CD4-positive, alpha-beta memory T cell (primary cell): ENCODE data around the gene PPP6R2. TPM values are rescaled to one million over a fixed set of nuclear protein-coding genes. Genes with fewer than 3 reads are reported as not detected.

ENCODE experiments used
- CTCF ChIA-PET: fragments of 350-600 bp; sonication (Branson Sonifier 250); formaldehyde crosslinking; loops from one replicate; lab custom pipeline; 2021; ENCODE audit warnings: inconsistent platforms; ENCODE audit not compliant: partially characterized antibody; lab: Charles Lee
- POLR2A ChIA-PET: fragments of 350-600 bp; sonication (Branson Sonifier 250); formaldehyde crosslinking; loops from one replicate; lab custom pipeline; 2021; ENCODE audit not compliant: partially characterized antibody; lab: Charles Lee
- DNase-seq, 5 donors: peaks; one replicate each; pipeline versions ENCODE4 v3.0.0 to v3.0.0-alpha.2; 2020 to 2022; ENCODE audit warnings: mixed read lengths in 1 of 5
- H3K27ac ChIP-seq: one replicate; pipeline ENCODE4 v1.7.0; 2013; ENCODE audit warnings: low read depth, low read length
- H3K27me3 ChIP-seq: 2 replicates; pipeline ENCODE4 v1.7.0; 2013; ENCODE audit warnings: mild to moderate bottlenecking, low read length, moderate library complexity; ENCODE audit not compliant: insufficient read depth
- H3K36me3 ChIP-seq: 2 replicates; pipeline ENCODE4 v1.7.0; 2013; ENCODE audit warnings: mild to moderate bottlenecking, low read length, moderate library complexity; ENCODE audit not compliant: insufficient read depth
- H3K4me1 ChIP-seq: 2 replicates; pipeline ENCODE4 v1.7.0; 2013; ENCODE audit warnings: mild to moderate bottlenecking, low read length, moderate library complexity; ENCODE audit not compliant: insufficient read depth
- H3K4me3 ChIP-seq, 2 donors: one replicate each; pipeline ENCODE4 v1.7.0; 2013; ENCODE audit warnings: low read length in 2 of 2, mild to moderate bottlenecking in 1 of 2
- H3K9me3 ChIP-seq, 2 donors: one replicate each; pipeline ENCODE4 v1.7.0; 2013; ENCODE audit warnings: low read length in 2 of 2, control low read depth in 1 of 2; ENCODE audit not compliant: control insufficient read depth in 1 of 2
- H3K27ac Mint-ChIP-seq, 7 donors: one replicate each; pipeline ENCODE4 v1.8.0; 2020 to 2021; ENCODE audit warnings: mixed read lengths in 7 of 7, mild to moderate bottlenecking in 6 of 7, inconsistent platforms in 3 of 7, moderate library complexity in 3 of 7
- H3K27me3 Mint-ChIP-seq, 2 donors: one replicate each; pipeline ENCODE4 v1.8.0; 2020 to 2021; ENCODE audit warnings: mixed read lengths in 2 of 2
- H3K36me3 Mint-ChIP-seq, 2 donors: one replicate each; pipeline ENCODE4 v1.8.0; 2020 to 2021; ENCODE audit warnings: mixed read lengths in 2 of 2, inconsistent platforms in 1 of 2, mild to moderate bottlenecking in 1 of 2
- H3K4me1 Mint-ChIP-seq, 4 donors: one replicate each; pipeline ENCODE4 v1.8.0; 2020 to 2021; ENCODE audit warnings: mixed read lengths in 4 of 4, mild to moderate bottlenecking in 1 of 4
- H3K4me3 Mint-ChIP-seq, 8 donors: one replicate each; pipeline ENCODE4 v1.8.0; 2020 to 2021; ENCODE audit warnings: mixed read lengths in 8 of 8, mild to moderate bottlenecking in 7 of 8, moderate library complexity in 6 of 8, inconsistent platforms in 3 of 8
- H3K9me3 Mint-ChIP-seq, 8 donors: one replicate each; pipeline ENCODE4 v1.8.0; 2020 to 2021; ENCODE audit warnings: mixed read lengths in 8 of 8, mild to moderate bottlenecking in 5 of 8, inconsistent platforms in 3 of 8, moderate library complexity in 1 of 8
- intact Hi-C: fragments of 100-400 bp; cut with micrococcal nuclease; formaldehyde crosslinking; loops from one replicate; pipeline ENCODE4 v1.15.1; 2023
- polyA plus RNA-seq, 2 donors: library from polyadenylated mRNA; unstranded; fragments of 300-500 nt; fragmentation: Illumina TruSeq; gene quantifications; one replicate each; pipeline ENCODE4 v1.2.3, GENCODE V29; 2021
- total RNA-seq, 2 experiments: library from RNA; stranded (reverse); gene quantifications; one replicate each; pipeline ENCODE4 v1.2.3, GENCODE V29; 2021

PPP6R2 gene, protein sequence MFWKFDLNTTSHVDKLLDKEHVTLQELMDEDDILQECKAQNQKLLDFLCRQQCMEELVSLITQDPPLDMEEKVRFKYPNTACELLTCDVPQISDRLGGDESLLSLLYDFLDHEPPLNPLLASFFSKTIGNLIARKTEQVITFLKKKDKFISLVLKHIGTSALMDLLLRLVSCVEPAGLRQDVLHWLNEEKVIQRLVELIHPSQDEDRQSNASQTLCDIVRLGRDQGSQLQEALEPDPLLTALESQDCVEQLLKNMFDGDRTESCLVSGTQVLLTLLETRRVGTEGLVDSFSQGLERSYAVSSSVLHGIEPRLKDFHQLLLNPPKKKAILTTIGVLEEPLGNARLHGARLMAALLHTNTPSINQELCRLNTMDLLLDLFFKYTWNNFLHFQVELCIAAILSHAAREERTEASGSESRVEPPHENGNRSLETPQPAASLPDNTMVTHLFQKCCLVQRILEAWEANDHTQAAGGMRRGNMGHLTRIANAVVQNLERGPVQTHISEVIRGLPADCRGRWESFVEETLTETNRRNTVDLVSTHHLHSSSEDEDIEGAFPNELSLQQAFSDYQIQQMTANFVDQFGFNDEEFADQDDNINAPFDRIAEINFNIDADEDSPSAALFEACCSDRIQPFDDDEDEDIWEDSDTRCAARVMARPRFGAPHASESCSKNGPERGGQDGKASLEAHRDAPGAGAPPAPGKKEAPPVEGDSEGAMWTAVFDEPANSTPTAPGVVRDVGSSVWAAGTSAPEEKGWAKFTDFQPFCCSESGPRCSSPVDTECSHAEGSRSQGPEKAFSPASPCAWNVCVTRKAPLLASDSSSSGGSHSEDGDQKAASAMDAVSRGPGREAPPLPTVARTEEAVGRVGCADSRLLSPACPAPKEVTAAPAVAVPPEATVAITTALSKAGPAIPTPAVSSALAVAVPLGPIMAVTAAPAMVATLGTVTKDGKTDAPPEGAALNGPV
- total RNA-seq, result 10 to 100 TPM; 80.1 to 91.2 TPM
- polyA plus RNA-seq, result 10 to 100 TPM; 13.3 to 27.7 TPM

GRCh38 chr22:50342651-50343540 is at the start of gene PPP6R2:
PPP6R2 (plus strand) TSS chr22:50343327; CDS start chr22:50393909, 50,582 bp downstream.
- Histone ChIP-seq H3K4me1 (peaks cover 36% of the 10 kb centered on the region), H3K9me3 (no peaks in the 10 kb centered on the region), H3K36me3 (no peaks in the 10 kb centered on the region), H3K27ac (peak within 1 kb of the TSS; percentile 84), H3K27me3 (no peaks in the 10 kb centered on the region), H3K4me3 (peak within 1 kb of the TSS; percentile 39 to 70)
- ChIA-PET POLR2A (interaction anchor here (0.6 to 2.6 kb wide), 13 partner anchors 15 to 278 kb away, joined by 3 to 16 read pairs (median 5); partner anchors contain the start of genes HDAC10, LMF2, NCAPH2 and SCO2), CTCF (interaction anchor here (0.9 to 2.7 kb wide), 19 partner anchors 9 to 279 kb away, joined by 3 to 24 read pairs (median 9); partner anchors contain the start of genes DENND6B, HDAC10, SCO2 and SYCE3)
- intact Hi-C loops, result loop anchor here (1.0 to 5.0 kb wide), 11 partner anchors 16 to 278 kb away; partner anchors contain the start of genes CHKB, DENND6B and LMF2
- Mint-ChIP-seq H3K4me1 (peaks cover 3 to 12% (median 5%) of the 10 kb centered on the region in 4 donors), H3K4me3 (peak within 1 kb of the TSS; percentile 80 to 93 (median 88)), H3K27me3 (no peaks in the 10 kb centered on the region), H3K27ac (peak within 1 kb of the TSS; percentile 92 to 97 (median 95)), H3K9me3 (no peaks in the 10 kb centered on the region), H3K36me3 (peaks cover 0 to 2% of the 10 kb centered on the region in 2 donors)
- DNase-seq, result peak; percentile 86 to 93 (median 88)

DNA sequence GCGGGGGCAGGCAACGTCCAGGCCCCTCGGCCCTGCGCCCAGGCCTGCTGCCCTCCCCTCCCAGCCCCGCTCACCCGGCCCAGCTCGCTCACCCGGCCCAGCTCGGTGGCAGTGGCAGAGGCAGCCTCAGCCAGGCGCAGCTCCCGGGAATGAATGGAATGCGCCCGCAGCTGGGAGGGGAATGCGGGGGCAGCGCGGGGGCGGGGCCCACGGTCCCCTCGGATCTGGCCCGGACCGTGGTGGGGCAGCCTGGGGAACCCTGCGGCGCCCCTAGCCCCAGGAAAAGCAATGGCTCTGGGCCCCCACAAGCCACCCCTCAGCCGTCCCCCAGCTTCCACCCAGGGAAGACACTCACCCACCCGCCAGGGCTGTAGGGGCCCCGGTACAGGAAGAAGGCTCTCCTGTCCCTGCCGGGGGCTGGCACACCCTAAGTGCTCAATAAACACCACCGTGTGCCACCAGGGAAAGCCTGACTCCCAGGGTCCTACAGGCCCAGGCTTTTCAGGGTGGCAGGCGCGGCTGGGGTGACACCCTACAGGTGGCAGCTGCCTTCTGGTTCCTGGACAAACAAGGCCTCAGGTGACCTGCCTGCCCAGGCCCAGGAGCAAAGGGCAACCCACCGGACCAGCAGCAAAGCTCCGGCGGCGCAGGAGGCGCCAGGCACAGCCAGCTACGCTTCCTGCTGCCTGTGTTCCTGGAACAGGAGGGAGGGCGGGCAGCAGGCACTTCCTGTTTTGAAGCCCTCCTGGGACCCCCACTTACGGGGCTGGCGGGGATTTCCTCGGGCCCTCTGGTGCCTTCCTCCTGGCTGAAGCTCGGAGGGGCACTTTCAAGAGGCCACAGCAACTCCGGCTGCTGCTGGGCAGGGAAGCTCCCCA is 49.4 kb upstream of the PPP6R2 start:
- H3K27ac ChIP-seq, result no peak overlapping the region
- ChIA-PET CTCF (no interaction called here), POLR2A (no interaction called here)
- H3K27me3 Mint-ChIP-seq, result peaks cover 12 to 16% of the 10 kb centered on the region in 2 donors
- no peak for DNase-seq
- peaks cover 0 to 4% (median 4%) of the 10 kb centered on the region in 4 donors for H3K4me1 Mint-ChIP-seq
- H3K36me3 Mint-ChIP-seq, result no peaks in the 10 kb centered on the region
- H3K27ac Mint-ChIP-seq, result no peak overlapping the region
- peaks cover 5% of the 10 kb centered on the region for H3K27me3 ChIP-seq
- H3K36me3 ChIP-seq, result no peaks in the 10 kb centered on the region
- H3K4me3 Mint-ChIP-seq, result no peak overlapping the region
- no peaks in the 10 kb centered on the region for H3K4me1 ChIP-seq
- no peak overlapping the region for H3K4me3 ChIP-seq
- H3K9me3 Mint-ChIP-seq, result no peaks in the 10 kb centered on the region
- intact Hi-C loops, result no loop called here
- H3K9me3 ChIP-seq, result no peaks in the 10 kb centered on the region

- intact Hi-C loops, result no loop called here
- Histone ChIP-seq H3K27me3 (peaks cover 5% of the 10 kb centered on the region), H3K36me3 (no peaks in the 10 kb centered on the region), H3K4me1 (no peaks in the 10 kb centered on the region), H3K4me3 (no peak overlapping the region), H3K9me3 (no peaks in the 10 kb centered on the region), H3K27ac (no peak overlapping the region)
- H3K4me1 Mint-ChIP-seq, result peaks cover 0 to 4% (median 4%) of the 10 kb centered on the region in 4 donors
- H3K4me3 Mint-ChIP-seq, result no peak overlapping the region
- H3K27me3 Mint-ChIP-seq, result peaks cover 12 to 16% of the 10 kb centered on the region in 2 donors
- POLR2A ChIA-PET, result no interaction called here
- no peaks in the 10 kb centered on the region for H3K9me3 Mint-ChIP-seq
- H3K36me3 Mint-ChIP-seq, result no peaks in the 10 kb centered on the region
- no peak overlapping the region for H3K27ac Mint-ChIP-seq
- CTCF ChIA-PET, result no interaction called here
- DNase-seq, result no peak
Observed at GRCh38 chr22:50294319-50294656, 48.8 kb upstream of the PPP6R2 start.

GRCh38 chr22:50296658-50297490 is 46.3 kb upstream of the PPP6R2 start:
- H3K27me3 ChIP-seq, result no peaks in the 10 kb centered on the region
- H3K4me3 Mint-ChIP-seq, result no peak overlapping the region
- H3K36me3 ChIP-seq, result no peaks in the 10 kb centered on the region
- no peak for DNase-seq
- peaks cover 10 to 15% of the 10 kb centered on the region in 2 donors for H3K27me3 Mint-ChIP-seq
- H3K4me3 ChIP-seq, result no peak overlapping the region
- no peak overlapping the region for H3K27ac Mint-ChIP-seq
- ChIA-PET CTCF (no interaction called here), POLR2A (no interaction called here)
- peaks cover 0 to 4% (median 4%) of the 10 kb centered on the region in 4 donors for H3K4me1 Mint-ChIP-seq
- intact Hi-C loops, result no loop called here
- no peaks in the 10 kb centered on the region for H3K36me3 Mint-ChIP-seq
- no peaks in the 10 kb centered on the region for H3K9me3 Mint-ChIP-seq
- no peak overlapping the region for H3K27ac ChIP-seq
- no peaks in the 10 kb centered on the region for H3K9me3 ChIP-seq
- no peaks in the 10 kb centered on the region for H3K4me1 ChIP-seq

DNA sequence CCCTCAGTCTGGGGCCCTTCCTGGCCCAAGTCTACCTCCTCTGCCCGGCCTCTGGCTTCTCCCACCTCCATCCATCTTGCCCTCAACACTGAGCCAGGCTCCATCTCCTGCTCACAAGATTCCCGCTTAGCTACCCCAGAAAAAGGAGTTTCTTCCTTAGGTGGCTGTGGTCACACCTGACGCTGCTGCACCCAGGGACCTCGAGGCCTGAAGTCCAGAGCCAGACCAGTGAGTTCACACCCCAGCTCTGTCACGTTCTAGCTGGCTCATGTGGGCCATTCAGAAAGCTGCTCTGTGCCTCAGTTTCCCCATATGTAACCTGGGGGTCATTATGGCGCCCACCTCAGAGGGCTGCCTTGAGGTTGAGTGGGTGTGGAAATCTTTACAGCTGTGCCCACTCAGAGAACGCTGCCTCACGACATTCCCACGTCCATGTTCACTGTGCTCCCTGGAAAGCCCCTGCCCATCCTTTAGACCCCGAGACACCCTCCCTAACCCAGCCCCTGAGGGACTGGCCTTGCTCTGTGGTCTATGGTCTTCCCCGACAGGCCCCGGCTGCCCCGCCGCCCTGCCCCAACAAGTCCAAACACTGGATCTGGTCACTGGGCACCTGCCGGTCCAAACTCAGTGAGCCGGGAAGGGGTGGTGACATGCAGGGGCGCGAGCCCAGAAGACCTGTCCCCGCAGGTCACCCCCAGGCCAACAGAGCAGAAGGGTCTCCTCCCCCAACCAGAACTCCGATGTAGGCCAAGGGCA is 45.4 kb upstream of the PPP6R2 start:
- H3K27me3 ChIP-seq, result no peaks in the 10 kb centered on the region
- no peak overlapping the region for H3K27ac ChIP-seq
- H3K4me1 ChIP-seq, result no peaks in the 10 kb centered on the region
- Mint-ChIP-seq H3K36me3 (no peaks in the 10 kb centered on the region), H3K9me3 (no peaks in the 10 kb centered on the region), H3K27me3 (peaks cover 8 to 12% of the 10 kb centered on the region in 2 donors), H3K4me3 (no peak overlapping the region), H3K27ac (no peak overlapping the region), H3K4me1 (peaks cover 0 to 2% (median under 1%) of the 10 kb centered on the region in 4 donors)
- ChIA-PET CTCF (no interaction called here), POLR2A (no interaction called here)
- H3K36me3 ChIP-seq, result no peaks in the 10 kb centered on the region
- DNase-seq, result no peak
- H3K9me3 ChIP-seq, result no peaks in the 10 kb centered on the region
- intact Hi-C loops, result no loop called here
- H3K4me3 ChIP-seq, result no peak overlapping the region
